Muscle layer of colon (tissue), 2 donors: ENCODE results near the gene FAT2.
"Not testable (repeated sequence)": the region's sequence is repeated elsewhere in the genome, so short reads cannot be mapped to it uniquely, and the experiment has no call there.

Experiments
- H3K27ac ChIP-seq: one replicate; pipeline ENCODE4 v1.7.0; 2013; ENCODE audit warnings: low read depth, mild to moderate bottlenecking, low read length, moderate library complexity
- H3K27me3 ChIP-seq, 2 donors: one replicate each; pipeline ENCODE4 v1.7.0; 2013; ENCODE audit warnings: low read length in 2 of 2, mild to moderate bottlenecking in 2 of 2; ENCODE audit not compliant: insufficient read depth in 2 of 2, control insufficient read depth in 1 of 2
- H3K36me3 ChIP-seq: one replicate; pipeline ENCODE4 v1.7.0; 2013; ENCODE audit warnings: mild to moderate bottlenecking, low read length; ENCODE audit not compliant: insufficient read depth
- H3K4me1 ChIP-seq: one replicate; pipeline ENCODE4 v1.7.0; 2013; ENCODE audit warnings: mild to moderate bottlenecking, low read length; ENCODE audit not compliant: insufficient read depth
- H3K4me3 ChIP-seq, 2 donors: one replicate each; pipeline ENCODE4 v1.7.0; 2013; ENCODE audit warnings: low read length in 2 of 2, low read depth in 1 of 2, mild to moderate bottlenecking in 1 of 2, moderate library complexity in 1 of 2
- H3K9ac ChIP-seq: one replicate; pipeline ENCODE4 v1.7.0; 2013; ENCODE audit warnings: low read length
- H3K9me3 ChIP-seq: one replicate; pipeline ENCODE4 v1.7.0; 2013; ENCODE audit warnings: mild to moderate bottlenecking, low read length
- donor health status: abdominal sarcoma.
- donor health status: Adenocarcinoma of cecum.

FAT2 gene

GRCh38 chr5:151579146-151579545 lies 12.0 kb downstream of the FAT2 start:
- not testable (repeated sequence) for H3K4me1 ChIP-seq

GRCh38 chr5:151578326-151579025 lies 12.7 kb downstream of the FAT2 start:
- Histone ChIP-seq H3K9me3 (no peaks in the 10 kb centered on the region), H3K27me3 (no peaks in the 10 kb centered on the region), H3K4me3 (no peak overlapping the region), H3K36me3 (no peaks in the 10 kb centered on the region), H3K27ac (no peak overlapping the region), H3K4me1 (no peaks in the 10 kb centered on the region), H3K9ac (no peak overlapping the region)

More at GRCh38 chr5:151579146-151579545, 12.0 kb downstream of the FAT2 start:
- not testable (repeated sequence) for H3K27ac ChIP-seq, H3K4me3 ChIP-seq, H3K27me3 ChIP-seq, H3K9ac ChIP-seq, H3K9me3 ChIP-seq, H3K36me3 ChIP-seq

GRCh38 chr5:151577566-151577965 lies 13.6 kb downstream of the FAT2 start:
- Histone ChIP-seq H3K4me1 (no peaks in the 10 kb centered on the region), H3K4me3 (no peak overlapping the region), H3K36me3 (no peaks in the 10 kb centered on the region), H3K9ac (no peak overlapping the region), H3K9me3 (no peaks in the 10 kb centered on the region), H3K27me3 (no peaks in the 10 kb centered on the region), H3K27ac (no peak overlapping the region)

GRCh38 chr5:151574444-151574996 lies 16.6 kb downstream of the FAT2 start:
- H3K4me3 ChIP-seq: no peak overlapping the region

GRCh38 chr5:151572657-151573368 lies 18.3 kb downstream of the FAT2 start:
- Histone ChIP-seq H3K27ac (no peak overlapping the region), H3K9ac (no peak overlapping the region), H3K27me3 (no peaks in the 10 kb centered on the region), H3K4me1 (peaks cover 7% of the 10 kb centered on the region), H3K4me3 (no peak overlapping the region), H3K36me3 (no peaks in the 10 kb centered on the region), H3K9me3 (no peaks in the 10 kb centered on the region)

More at GRCh38 chr5:151574444-151574996, 16.6 kb downstream of the FAT2 start:
- Histone ChIP-seq H3K36me3 (no peaks in the 10 kb centered on the region), H3K9me3 (no peaks in the 10 kb centered on the region), H3K27me3 (no peaks in the 10 kb centered on the region), H3K27ac (no peak overlapping the region), H3K4me1 (peaks cover 7% of the 10 kb centered on the region), H3K9ac (no peak overlapping the region)

- H3K36me3 ChIP-seq: no peaks in the 10 kb centered on the region
- H3K9me3 ChIP-seq: no peaks in the 10 kb centered on the region
- H3K27ac ChIP-seq: no peak overlapping the region
- peaks cover 7% of the 10 kb centered on the region for H3K4me1 ChIP-seq
- no peak overlapping the region for H3K9ac ChIP-seq
- no peak overlapping the region for H3K4me3 ChIP-seq
- H3K27me3 ChIP-seq: no peaks in the 10 kb centered on the region
Observed at GRCh38 chr5:151571270-151572173, 19.6 kb downstream of the FAT2 start.

GRCh38 chr5:151570512-151571269 lies 20.4 kb downstream of the FAT2 start:
- Histone ChIP-seq H3K4me1 (peaks cover 7% of the 10 kb centered on the region), H3K27me3 (no peaks in the 10 kb centered on the region), H3K36me3 (no peaks in the 10 kb centered on the region), H3K27ac (no peak overlapping the region), H3K9me3 (no peaks in the 10 kb centered on the region), H3K9ac (no peak overlapping the region), H3K4me3 (no peak overlapping the region)

GRCh38 chr5:151570058-151570457 lies 21.1 kb downstream of the FAT2 start:
- H3K9ac ChIP-seq: no peak overlapping the region
- H3K4me1 ChIP-seq: peaks cover 7% of the 10 kb centered on the region
- H3K27me3 ChIP-seq: no peaks in the 10 kb centered on the region
- H3K9me3 ChIP-seq: no peaks in the 10 kb centered on the region
- H3K36me3 ChIP-seq: no peaks in the 10 kb centered on the region
- H3K27ac ChIP-seq: no peak overlapping the region
- no peak overlapping the region for H3K4me3 ChIP-seq

GRCh38 chr5:151569132-151570046 lies 21.7 kb downstream of the FAT2 start:
- Histone ChIP-seq H3K4me1 (peaks cover 7% of the 10 kb centered on the region), H3K9ac (no peak overlapping the region)

GRCh38 chr5:151568036-151568435 lies 23.1 kb downstream of the FAT2 start:
- H3K9me3 ChIP-seq: no peaks in the 10 kb centered on the region
- no peaks in the 10 kb centered on the region for H3K36me3 ChIP-seq
- H3K27me3 ChIP-seq: no peaks in the 10 kb centered on the region
- no peak overlapping the region for H3K9ac ChIP-seq
- H3K4me3 ChIP-seq: no peak overlapping the region
- no peak overlapping the region for H3K27ac ChIP-seq
- H3K4me1 ChIP-seq: peaks cover 7% of the 10 kb centered on the region

More at GRCh38 chr5:151569132-151570046, 21.7 kb downstream of the FAT2 start:
- no peaks in the 10 kb centered on the region for H3K9me3 ChIP-seq
- no peak overlapping the region for H3K4me3 ChIP-seq
- H3K27ac ChIP-seq: no peak overlapping the region
- H3K36me3 ChIP-seq: no peaks in the 10 kb centered on the region
- no peaks in the 10 kb centered on the region for H3K27me3 ChIP-seq
